IPS-18a (cell line): ENCODE measurements around the gene TMEM220.
"Not testable (repeated sequence)": the region's sequence is repeated elsewhere in the genome, so short reads cannot be mapped to it uniquely, and the experiment has no call there.

Experiments
- H3K27ac ChIP-seq: one replicate; pipeline ENCODE4 v1.5.1; 2013; ENCODE audit warnings: low read length
- H3K27me3 ChIP-seq: one replicate; pipeline ENCODE4 v1.6.1; 2013; ENCODE audit warnings: mild to moderate bottlenecking, low read length; ENCODE audit not compliant: control insufficient read depth, insufficient read depth
- H3K36me3 ChIP-seq: one replicate; pipeline ENCODE4 v1.6.1; 2013; ENCODE audit warnings: low read depth, low read length; ENCODE audit not compliant: control insufficient read depth
- H3K4me1 ChIP-seq: one replicate; pipeline ENCODE4 v1.6.1; 2013; ENCODE audit warnings: low read depth, low read length; ENCODE audit not compliant: control insufficient read depth
- H3K4me3 ChIP-seq: one replicate; pipeline ENCODE4 v1.5.1; 2013; ENCODE audit warnings: low read length
- H3K9ac ChIP-seq: one replicate; pipeline ENCODE4 v1.6.1; 2013; ENCODE audit warnings: mild to moderate bottlenecking, low read length, moderate library complexity
- H3K9me3 ChIP-seq: one replicate; pipeline ENCODE4 v1.6.1; 2013; ENCODE audit warnings: low read depth, low read length; ENCODE audit not compliant: control insufficient read depth

Gene TMEM220

DNA sequence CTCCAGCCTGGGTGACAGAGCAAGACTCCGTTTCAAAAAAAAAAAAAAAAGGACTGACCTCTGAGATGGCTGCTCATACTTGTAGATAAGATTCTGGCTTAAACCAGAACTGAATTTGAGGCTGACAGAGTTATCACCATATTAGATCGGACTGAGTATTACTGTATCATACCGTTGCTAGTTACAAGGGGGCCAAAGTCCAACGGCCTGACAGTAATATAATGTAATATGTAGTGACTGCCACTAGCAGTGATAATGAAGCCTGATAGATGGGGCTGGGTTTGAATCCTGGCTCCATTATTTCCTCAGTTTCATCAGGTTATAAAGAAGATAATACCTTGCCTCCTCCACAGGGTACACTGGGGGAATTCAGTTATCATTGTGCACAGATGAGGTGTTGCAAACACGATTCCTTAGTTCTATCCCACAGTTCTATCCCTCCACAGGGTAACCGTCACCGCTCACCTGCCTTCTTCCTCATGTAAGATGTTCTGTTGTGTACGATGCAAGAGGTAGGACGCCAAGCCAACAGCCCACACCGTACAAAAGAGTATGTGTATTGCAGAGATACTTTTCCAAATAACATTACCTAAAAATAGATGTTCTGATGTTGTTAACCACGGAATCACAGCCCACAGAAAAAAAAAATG is 5.2 kb downstream of the TMEM220 start:
- no peaks in the 10 kb centered on the region for H3K36me3 ChIP-seq
- no peaks in the 10 kb centered on the region for H3K9me3 ChIP-seq

DNA sequence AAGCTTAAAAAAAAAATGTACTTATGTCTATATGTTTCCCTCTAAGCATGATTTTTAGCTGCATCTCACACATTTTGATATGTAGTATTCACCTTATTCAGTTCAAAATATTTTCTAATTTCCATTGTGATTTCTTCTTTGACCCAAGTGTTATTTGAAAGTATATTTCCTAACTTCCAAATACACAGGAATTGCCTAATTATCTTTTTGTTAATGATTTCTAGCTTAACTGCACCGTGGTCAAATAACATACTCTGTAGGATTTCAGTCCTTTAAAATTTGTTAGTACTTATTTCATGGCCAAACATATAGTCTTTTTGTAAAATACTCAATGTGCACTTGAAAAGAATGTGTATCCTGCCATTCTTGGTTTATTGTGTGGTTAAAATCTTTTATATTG is 11.3 kb downstream of the TMEM220 start:
- Histone ChIP-seq H3K9ac (no peak overlapping the region), H3K9me3 (no peaks in the 10 kb centered on the region), H3K4me3 (no peak overlapping the region)

More for the DNA sequence above, 5.2 kb downstream of the TMEM220 start:
- Histone ChIP-seq H3K27me3 (peaks cover 5% of the 10 kb centered on the region), H3K4me1 (peaks cover 5% of the 10 kb centered on the region), H3K27ac (no peak overlapping the region), H3K9ac (no peak overlapping the region), H3K4me3 (no peak overlapping the region)

DNA sequence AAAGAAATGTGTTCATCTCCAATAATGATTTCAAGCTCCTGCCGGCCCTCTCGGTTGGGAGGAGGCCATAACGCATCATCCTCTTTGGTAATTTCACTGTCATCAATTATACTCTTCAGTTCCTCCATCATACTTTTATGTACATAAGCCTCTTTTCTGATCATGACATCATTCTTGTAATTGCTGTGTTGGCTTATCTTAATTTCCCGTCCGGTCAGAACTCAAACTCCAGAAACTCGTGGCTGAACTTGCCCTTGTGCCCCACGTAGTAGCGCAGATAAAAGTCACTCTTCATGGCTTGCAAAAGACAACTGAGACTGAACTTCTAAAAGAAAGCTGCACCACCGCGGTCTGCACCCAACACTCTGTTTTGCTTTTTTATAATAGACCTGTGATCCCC is 13.6 kb downstream of the TMEM220 start:
- Histone ChIP-seq H3K27me3 (no peaks in the 10 kb centered on the region), H3K4me1 (no peaks in the 10 kb centered on the region), H3K4me3 (no peak overlapping the region), H3K27ac (no peak overlapping the region), H3K36me3 (peaks cover 15% of the 10 kb centered on the region), H3K9me3 (no peaks in the 10 kb centered on the region), H3K9ac (no peak overlapping the region)

More for the DNA sequence above, 11.3 kb downstream of the TMEM220 start:
- Histone ChIP-seq H3K27ac (no peak overlapping the region), H3K36me3 (no peaks in the 10 kb centered on the region), H3K27me3 (no peaks in the 10 kb centered on the region), H3K4me1 (no peaks in the 10 kb centered on the region)

- Histone ChIP-seq H3K9ac (no peak overlapping the region), H3K4me3 (no peak overlapping the region), H3K36me3 (peaks cover 32% of the 10 kb centered on the region), H3K9me3 (no peaks in the 10 kb centered on the region), H3K4me1 (no peaks in the 10 kb centered on the region), H3K27me3 (no peaks in the 10 kb centered on the region), H3K27ac (no peak overlapping the region)
Observed at GRCh38 chr17:10713318-10713717, 16.5 kb downstream of the TMEM220 start.

DNA sequence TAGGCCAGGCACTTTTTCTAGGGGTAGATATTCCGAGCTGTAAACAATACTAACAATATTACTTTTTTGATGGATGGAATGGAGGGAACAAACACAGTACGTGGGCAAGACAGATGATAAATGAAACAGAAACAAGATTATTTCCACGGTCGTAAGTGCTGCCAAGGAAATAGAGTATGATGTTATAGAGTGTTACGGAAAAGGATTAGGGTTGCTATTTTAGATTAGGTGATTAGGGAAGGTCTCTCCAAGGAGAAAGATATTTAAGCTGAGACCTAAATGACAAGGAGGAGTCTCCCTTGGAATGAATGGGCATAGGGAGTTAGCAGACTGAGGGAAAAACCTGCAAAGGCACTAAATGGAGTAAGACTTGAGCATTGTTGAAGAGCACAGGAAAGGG is 24.1 kb downstream of the TMEM220 start:
- Histone ChIP-seq H3K27me3 (no peaks in the 10 kb centered on the region), H3K9me3 (no peaks in the 10 kb centered on the region), H3K9ac (no peak overlapping the region), H3K27ac (no peak overlapping the region), H3K4me3 (no peak overlapping the region), H3K4me1 (no peaks in the 10 kb centered on the region), H3K36me3 (peaks cover 41% of the 10 kb centered on the region)

- no peak overlapping the region for H3K27ac ChIP-seq
- H3K4me3 ChIP-seq = no peak overlapping the region
- no peak overlapping the region for H3K9ac ChIP-seq
- H3K36me3 ChIP-seq = peaks cover 26% of the 10 kb centered on the region
- H3K27me3 ChIP-seq = no peaks in the 10 kb centered on the region
- H3K9me3 ChIP-seq = no peaks in the 10 kb centered on the region
- no peaks in the 10 kb centered on the region for H3K4me1 ChIP-seq
Observed at GRCh38 chr17:10702574-10702973, 27.2 kb downstream of the TMEM220 start.

GRCh38 chr17:10699856-10700255 is 30.0 kb downstream of the TMEM220 start:
- Histone ChIP-seq H3K27me3 (no peaks in the 10 kb centered on the region), H3K4me1 (no peaks in the 10 kb centered on the region), H3K9ac (no peak overlapping the region), H3K4me3 (no peak overlapping the region), H3K36me3 (peaks cover 10% of the 10 kb centered on the region), H3K27ac (no peak overlapping the region), H3K9me3 (no peaks in the 10 kb centered on the region)

GRCh38 chr17:10698096-10698818 is 31.6 kb downstream of the TMEM220 start:
- H3K4me1 ChIP-seq = no peaks in the 10 kb centered on the region
- H3K36me3 ChIP-seq = peaks cover 22% of the 10 kb centered on the region
- peak overlapping the region; percentile 89 for H3K9ac ChIP-seq
- no peaks in the 10 kb centered on the region for H3K27me3 ChIP-seq
- H3K9me3 ChIP-seq = no peaks in the 10 kb centered on the region
- H3K27ac ChIP-seq = peak overlapping the region; percentile 30
- peak overlapping the region; percentile 95 for H3K4me3 ChIP-seq

GRCh38 chr17:10697092-10698081 is 32.4 kb downstream of the TMEM220 start, which contains the start of the genes ADPRM and SCO1:
TSS of gene ADPRM (plus strand) at chr17:10697594. CDS start at chr17:10704927, 7,333 bp downstream.
TSS of gene SCO1 (minus strand) at chr17:10697533. CDS start at chr17:10697507, 26 bp downstream.
- H3K9me3 ChIP-seq = no peaks in the 10 kb centered on the region
- H3K36me3 ChIP-seq = peaks cover 30% of the 10 kb centered on the region
- H3K27ac ChIP-seq = peak within 1 kb of the TSS; percentile 64
- H3K27me3 ChIP-seq = no peaks in the 10 kb centered on the region
- H3K4me1 ChIP-seq = no peaks in the 10 kb centered on the region
- peak within 1 kb of the TSS; percentile 89 for H3K9ac ChIP-seq
- peak within 1 kb of the TSS; percentile 95 for H3K4me3 ChIP-seq

GRCh38 chr17:10695875-10696407 is 33.9 kb downstream of the TMEM220 start:
- H3K27ac ChIP-seq, H3K27me3 ChIP-seq, H3K4me1 ChIP-seq, H3K9me3 ChIP-seq: not testable (repeated sequence)
- Histone ChIP-seq H3K36me3 (peaks cover 45% of the 10 kb centered on the region), H3K4me3 (peak overlapping the region; percentile 95), H3K9ac (peak overlapping the region; percentile 89)

GRCh38 chr17:10687499-10687898 is 42.3 kb downstream of the TMEM220 start:
- no peak overlapping the region for H3K9ac ChIP-seq
- no peaks in the 10 kb centered on the region for H3K4me1 ChIP-seq
- H3K27ac ChIP-seq = no peak overlapping the region
- no peaks in the 10 kb centered on the region for H3K9me3 ChIP-seq
- no peak overlapping the region for H3K4me3 ChIP-seq
- peaks cover 87% of the 10 kb centered on the region for H3K36me3 ChIP-seq
- no peaks in the 10 kb centered on the region for H3K27me3 ChIP-seq
